ENCODE measurements around the gene PPP1R3E. TPM values are rescaled to one million over a fixed set of nuclear protein-coding genes. Genes with fewer than 3 reads are reported as not detected.

The PPP1R3E gene
- total and polyA plus RNA-seq, 2 of the 13 experiments (the other 11 are each of a cell fraction or from before 2014, with no cell fraction given) = 16.5 to 26.5 TPM

DNA sequence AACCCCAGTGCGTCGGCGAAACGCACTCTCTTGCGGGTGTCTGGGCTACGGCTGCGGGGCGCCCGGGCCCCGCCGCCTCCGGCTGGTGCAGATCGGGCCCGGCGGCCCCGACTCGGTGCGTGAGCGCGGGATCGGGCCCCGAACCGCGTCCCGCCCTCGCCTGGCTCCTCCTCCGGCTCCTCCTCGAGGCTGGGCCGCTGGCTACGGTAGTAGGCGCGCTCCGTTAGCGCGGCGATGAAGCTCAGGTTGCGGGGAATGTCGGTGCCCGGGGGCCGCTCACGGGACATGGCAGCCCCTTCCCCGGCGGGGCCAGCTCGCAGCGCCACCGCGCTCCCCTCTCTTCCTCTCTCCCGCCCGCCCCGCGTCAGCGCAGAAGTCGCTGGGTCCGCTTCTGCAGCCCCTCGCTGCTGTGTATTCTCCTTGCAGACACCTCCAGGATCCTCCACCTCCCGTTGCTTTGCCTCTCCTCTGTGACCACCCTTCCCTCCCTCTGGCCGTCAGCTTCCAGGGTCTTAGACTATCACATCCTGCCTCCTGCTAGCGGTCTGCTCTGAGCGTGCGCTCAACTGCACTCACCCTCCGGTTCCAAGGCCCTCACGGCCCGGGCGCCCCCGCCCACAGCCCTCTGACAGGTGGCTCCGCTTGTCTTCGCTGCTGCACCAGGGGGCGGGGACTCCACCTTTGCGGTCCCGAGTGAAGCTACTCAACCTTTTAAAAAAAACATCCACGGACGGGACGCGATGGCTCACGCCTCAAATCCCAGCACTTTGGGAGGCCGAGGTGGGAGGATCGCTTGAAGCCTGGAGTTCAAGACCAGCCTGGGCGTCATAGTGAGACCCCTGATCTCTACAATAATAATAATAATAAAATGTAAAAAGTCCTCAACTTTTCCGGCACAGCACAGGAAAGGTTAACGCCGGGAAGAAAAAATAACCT is at the start of gene PPP1R3E (continued):
- TF ChIP-seq REST (IDR thresholded peaks at IDR 0.05; ENCODE audit: borderline replicate concordance in 1 of 2, low read depth in 1 of 2, low read length in 2 of 2) (peak in 1 of 2 experiments; percentile 42; a peak in 1 of 4 replicates), ZNF331 (CRISPR knock-in tag; IDR thresholded peaks at IDR 0.05) (peak; percentile 59), ZNF720 (CRISPR knock-in tag; IDR thresholded peaks at IDR 0.05) (peak; percentile 51; the same call in 1 of the 2 replicates), PITX1 (CRISPR knock-in tag; IDR thresholded peaks at IDR 0.05) (no peak; the same call in none of the 2 replicates), ZNF253 (CRISPR knock-in tag; IDR thresholded peaks at IDR 0.05; ENCODE audit: borderline replicate concordance) (no peak; the same call in none of the 2 replicates), FOXP1 (IDR thresholded peaks at IDR 0.05) (no peak), FOXP1 (CRISPR knock-in tag; IDR thresholded peaks at IDR 0.05) (no peak), ZBTB20 (CRISPR knock-in tag; IDR thresholded peaks at IDR 0.05; ENCODE audit: borderline replicate concordance, low read depth) (peak; percentile 86), GATAD2A (CRISPR knock-in tag; IDR thresholded peaks at IDR 0.05) (peak; percentile 78), ZNF672 (CRISPR knock-in tag; IDR thresholded peaks at IDR 0.05) (no peak), ZNF510 (CRISPR knock-in tag; IDR thresholded peaks at IDR 0.05; ENCODE audit: low read depth) (0 out of 2 replicates have a peak, but pooled peaks have one; percentile 9), ATF1 (CRISPR knock-in tag; IDR thresholded peaks at IDR 0.05) (no peak), XRCC5 (optimal IDR thresholded peaks at IDR 0.05; ENCODE audit: low read length) (peak; percentile 80), ZNF136 (CRISPR knock-in tag; IDR thresholded peaks at IDR 0.05; ENCODE audit: low read depth) (peak; percentile 28; the same call in 1 of the 2 replicates), ZBTB3 (CRISPR knock-in tag; IDR thresholded peaks at IDR 0.05; ENCODE audit: borderline replicate concordance, low read depth) (no peak), SMAD9 (CRISPR knock-in tag; IDR thresholded peaks at IDR 0.05) (0 out of 2 replicates have a peak, but pooled peaks have one; percentile 89), RFXAP (CRISPR knock-in tag; IDR thresholded peaks at IDR 0.05; ENCODE audit: borderline replicate concordance) (0 out of 2 replicates have a peak, but pooled peaks have one; percentile 41), ETV5 (CRISPR knock-in tag; IDR thresholded peaks at IDR 0.05; ENCODE audit: borderline replicate concordance) (peak; percentile 74), ZFP41 (CRISPR knock-in tag; IDR thresholded peaks at IDR 0.05; ENCODE audit: borderline replicate concordance) (no peak; the same call in 1 of the 2 replicates), THYN1 (CRISPR knock-in tag; IDR thresholded peaks at IDR 0.05; ENCODE audit: borderline replicate concordance, low read depth) (no peak; the same call in 1 of the 2 replicates), ZIK1 (CRISPR knock-in tag; IDR thresholded peaks at IDR 0.05; ENCODE audit: borderline replicate concordance, low read depth) (peak; percentile 55; the same call in 1 of the 2 replicates), HMGA1 (CRISPR knock-in tag; conservative IDR thresholded peaks at IDR 0.05) (no peak), SOX5 (CRISPR knock-in tag; IDR thresholded peaks at IDR 0.05; ENCODE audit: borderline replicate concordance) (peak; percentile 27; the same call in 1 of the 2 replicates)
- TF ChIP-seq, protein P1, sequence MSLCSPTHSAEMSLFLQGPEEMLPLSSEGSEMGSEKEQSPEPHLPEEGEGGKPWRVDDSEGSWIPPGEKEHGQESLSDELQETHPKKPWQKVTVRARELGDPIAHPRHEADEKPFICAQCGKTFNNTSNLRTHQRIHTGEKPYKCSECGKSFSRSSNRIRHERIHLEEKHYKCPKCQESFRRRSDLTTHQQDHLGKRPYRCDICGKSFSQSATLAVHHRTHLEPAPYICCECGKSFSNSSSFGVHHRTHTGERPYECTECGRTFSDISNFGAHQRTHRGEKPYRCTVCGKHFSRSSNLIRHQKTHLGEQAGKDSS (CRISPR knock-in tag; IDR thresholded peaks at IDR 0.05; ENCODE audit: borderline replicate concordance, low read depth) = peak; percentile 60; the same call in 1 of the 2 replicates
- TF ChIP-seq, protein P2, sequence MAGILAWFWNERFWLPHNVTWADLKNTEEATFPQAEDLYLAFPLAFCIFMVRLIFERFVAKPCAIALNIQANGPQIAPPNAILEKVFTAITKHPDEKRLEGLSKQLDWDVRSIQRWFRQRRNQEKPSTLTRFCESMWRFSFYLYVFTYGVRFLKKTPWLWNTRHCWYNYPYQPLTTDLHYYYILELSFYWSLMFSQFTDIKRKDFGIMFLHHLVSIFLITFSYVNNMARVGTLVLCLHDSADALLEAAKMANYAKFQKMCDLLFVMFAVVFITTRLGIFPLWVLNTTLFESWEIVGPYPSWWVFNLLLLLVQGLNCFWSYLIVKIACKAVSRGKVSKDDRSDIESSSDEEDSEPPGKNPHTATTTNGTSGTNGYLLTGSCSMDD (CRISPR knock-in tag; IDR thresholded peaks at IDR 0.05) = peak; percentile 53; the same call in 1 of the 2 replicates
